ENCODE results near the gene VWCE. TPM values are rescaled to one million over a fixed set of nuclear protein-coding genes. Genes with fewer than 3 reads are reported as not detected.

The VWCE gene
- polyA plus RNA-seq, 3 donors: 0.05 to 0.23 TPM; not detected in 1

GRCh38 chr11:61335355-61335710, 40.2 kb upstream of the VWCE start:
- H3K79me2 ChIP-seq (ENCODE audit: insufficient read depth, low read length): peaks cover 26% of the 10 kb centered on the region
- H3K27ac ChIP-seq (ENCODE audit: low read depth in 1 of 2, low read length in 2 of 2): no peak overlapping the region
- H3K27me3 Mint-ChIP-seq (ENCODE audit: low read depth in 3 of 3): peaks cover 0 to 2% (median 2%) of the 10 kb centered on the region in 3 donors
- H3K9me3 Mint-ChIP-seq: no peaks in the 10 kb centered on the region
- H3K4me1 Mint-ChIP-seq: peaks cover 39% of the 10 kb centered on the region
- TF ChIP-seq CTCF (IDR thresholded peaks at IDR 0.05): no peak
- no peak overlapping the region for H2AFZ ChIP-seq (ENCODE audit: insufficient read depth, low read depth, low read length, poor library complexity, severe bottlenecking)
- H3K4me3 Mint-ChIP-seq: no peak overlapping the region
- H3K9ac ChIP-seq (ENCODE audit: insufficient read depth, low read length, poor library complexity, severe bottlenecking): no peak overlapping the region
- H3K4me2 ChIP-seq (replicated peaks; ENCODE audit: extremely low read depth, low read length, poor library complexity, severe bottlenecking): no peak overlapping the region
- H3K4me3 ChIP-seq (replicated peaks in 1 of 3; ENCODE audit: low read depth in 2 of 3, low read length in 3 of 3): no peak overlapping the region
- H3K27ac Mint-ChIP-seq: peak overlapping the region in 1 of 7 donors; percentile 68
- intact Hi-C loops (cut with micrococcal nuclease): loop anchor here in 1 of 2 donors (5.0 kb wide), 1 partner anchor 102 kb away; no protein-coding TSS in a partner anchor
- H3K27me3 ChIP-seq (ENCODE audit: control insufficient read depth in 2 of 2, insufficient read depth in 2 of 2, low read length in 2 of 2): no peaks in the 10 kb centered on the region
- peaks cover 28 to 37% of the 10 kb centered on the region in 2 donors for H3K4me1 ChIP-seq (ENCODE audit: control insufficient read depth in 1 of 2, insufficient read depth in 2 of 2, low read length in 2 of 2)
- H3K36me3 Mint-ChIP-seq: peaks cover 16 to 22% of the 10 kb centered on the region in 2 donors
- H4K20me1 ChIP-seq (ENCODE audit: insufficient read depth, low read length): peaks cover 14% of the 10 kb centered on the region
- H3K9me3 ChIP-seq (replicated peaks in 1 of 2; ENCODE audit: control insufficient read depth in 1 of 2, insufficient read depth in 1 of 2, low read length in 2 of 2): no peaks in the 10 kb centered on the region
- H3K36me3 ChIP-seq (replicated peaks in 1 of 2; ENCODE audit: control insufficient read depth in 1 of 2, insufficient read depth in 2 of 2, low read length in 2 of 2): peaks cover 3 to 4% of the 10 kb centered on the region in 2 donors
- DNase-seq: no peak
- 0% methylated on average over 1 of the region's 1 CpG for WGBS (ENCODE audit: insufficient coverage)

GRCh38 chr11:61334434-61335354, 39.6 kb upstream of the VWCE start:
- Mint-ChIP-seq H3K27ac (peak overlapping the region in 3 of 7 donors; percentile 21 to 54 (median 49)), H3K9me3 (no peaks in the 10 kb centered on the region), H3K27me3 (ENCODE audit: low read depth in 3 of 3) (peaks cover 0 to 2% (median 2%) of the 10 kb centered on the region in 3 donors), H3K4me3 (peak overlapping the region in 1 of 2 donors; percentile 31), H3K36me3 (peaks cover 22 to 27% of the 10 kb centered on the region in 2 donors), H3K4me1 (peaks cover 39% of the 10 kb centered on the region)
- Histone ChIP-seq H3K4me1 (ENCODE audit: control insufficient read depth in 1 of 2, insufficient read depth in 2 of 2, low read length in 2 of 2) (peaks cover 28 to 37% of the 10 kb centered on the region in 2 donors), H3K9ac (ENCODE audit: insufficient read depth, low read length, poor library complexity, severe bottlenecking) (no peak overlapping the region), H3K79me2 (ENCODE audit: insufficient read depth, low read length) (peaks cover 33% of the 10 kb centered on the region), H3K27me3 (ENCODE audit: control insufficient read depth in 2 of 2, insufficient read depth in 2 of 2, low read length in 2 of 2) (no peaks in the 10 kb centered on the region), H4K20me1 (ENCODE audit: insufficient read depth, low read length) (peaks cover 20% of the 10 kb centered on the region), H3K9me3 (replicated peaks in 1 of 2; ENCODE audit: control insufficient read depth in 1 of 2, insufficient read depth in 1 of 2, low read length in 2 of 2) (no peaks in the 10 kb centered on the region), H3K36me3 (replicated peaks in 1 of 2; ENCODE audit: control insufficient read depth in 1 of 2, insufficient read depth in 2 of 2, low read length in 2 of 2) (peaks cover 6 to 11% of the 10 kb centered on the region in 2 donors), H3K4me3 (replicated peaks in 1 of 3; ENCODE audit: low read depth in 2 of 3, low read length in 3 of 3) (no peak overlapping the region), H3K4me2 (replicated peaks; ENCODE audit: extremely low read depth, low read length, poor library complexity, severe bottlenecking) (no peak overlapping the region), H3K27ac (ENCODE audit: low read depth in 1 of 2, low read length in 2 of 2) (no peak overlapping the region), H2AFZ (ENCODE audit: insufficient read depth, low read depth, low read length, poor library complexity, severe bottlenecking) (no peak overlapping the region)
- intact Hi-C loops (cut with micrococcal nuclease): loop anchor here in 1 of 2 donors (5.0 kb wide), 1 partner anchor 103 kb away; no protein-coding TSS in a partner anchor
- DNase-seq: no peak
- TF ChIP-seq CTCF (IDR thresholded peaks at IDR 0.05): no peak
- WGBS (ENCODE audit: insufficient coverage): 92% methylated on average over 15 of the region's 16 CpGs

Data from CD14-positive monocyte (primary cell).